ENCODE measurements around the gene SH3YL1.

SH3YL1 gene, protein sequence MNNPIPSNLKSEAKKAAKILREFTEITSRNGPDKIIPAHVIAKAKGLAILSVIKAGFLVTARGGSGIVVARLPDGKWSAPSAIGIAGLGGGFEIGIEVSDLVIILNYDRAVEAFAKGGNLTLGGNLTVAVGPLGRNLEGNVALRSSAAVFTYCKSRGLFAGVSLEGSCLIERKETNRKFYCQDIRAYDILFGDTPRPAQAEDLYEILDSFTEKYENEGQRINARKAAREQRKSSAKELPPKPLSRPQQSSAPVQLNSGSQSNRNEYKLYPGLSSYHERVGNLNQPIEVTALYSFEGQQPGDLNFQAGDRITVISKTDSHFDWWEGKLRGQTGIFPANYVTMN

DNA sequence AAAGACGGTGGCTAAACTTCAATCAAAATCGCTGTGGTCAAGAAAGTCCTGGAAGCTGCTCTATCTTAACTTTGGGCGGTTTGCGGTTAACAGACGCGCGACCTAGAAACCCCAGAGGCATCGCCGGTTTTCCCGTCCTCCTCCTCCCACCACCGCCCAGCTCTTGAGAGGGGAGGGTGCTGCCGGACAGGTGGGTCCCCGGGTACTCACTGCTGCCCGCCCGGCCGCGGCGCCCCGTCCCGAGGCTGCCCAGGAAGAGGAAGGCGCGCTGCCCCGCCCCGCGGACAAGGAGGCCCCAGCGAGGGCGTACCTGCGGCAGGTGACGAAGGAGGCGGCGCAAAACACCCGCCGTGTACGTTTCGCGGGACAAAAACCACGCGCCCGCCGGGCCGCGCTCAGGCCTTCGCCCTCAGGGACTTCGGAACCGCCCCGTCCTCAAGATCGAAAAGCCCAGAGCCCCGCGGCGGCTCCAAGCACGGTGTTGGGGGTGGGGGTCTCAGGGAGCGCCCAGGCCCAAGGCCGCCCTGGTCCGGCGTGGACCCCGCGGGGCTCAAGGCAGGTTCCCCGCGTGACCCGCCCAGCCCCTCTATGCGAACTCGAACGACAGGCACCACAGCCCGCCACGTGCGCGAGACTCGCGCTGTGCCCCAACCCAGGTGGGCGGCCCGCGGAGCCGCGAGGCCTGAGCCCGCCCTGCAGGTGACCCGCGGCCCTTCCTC lies at the start of gene SH3YL1:
TSS of gene SH3YL1 (minus strand) at position 259 of the 719 bp plus-strand sequence. CDS start at position 211, 48 bp downstream.
- peak; percentile 25 to 42 (median 39) for DNase-seq (ENCODE audit: low read depth in 3 of 3)

DNA sequence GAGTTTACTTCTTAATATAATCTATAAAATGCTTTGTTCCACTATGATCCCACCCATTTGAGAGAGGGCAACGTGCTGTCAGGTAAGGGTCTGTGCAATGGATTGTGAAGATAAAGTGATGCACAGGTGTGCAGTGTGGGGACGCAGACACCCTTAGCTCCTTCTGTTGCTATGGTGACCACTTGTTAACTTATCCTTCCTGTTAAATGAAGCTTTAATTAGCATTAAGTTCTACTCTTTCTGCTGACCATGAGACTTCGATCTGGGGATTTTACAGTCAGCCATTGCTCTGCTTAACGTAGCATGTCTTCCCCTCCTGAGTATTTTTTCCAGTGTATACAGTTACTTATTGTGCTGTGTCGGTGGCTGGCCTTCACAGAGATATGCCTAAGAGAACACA lies 47.2 kb upstream of the SH3YL1 start:
- DNase-seq (ENCODE audit: low read depth in 3 of 3), result no peak

DNA sequence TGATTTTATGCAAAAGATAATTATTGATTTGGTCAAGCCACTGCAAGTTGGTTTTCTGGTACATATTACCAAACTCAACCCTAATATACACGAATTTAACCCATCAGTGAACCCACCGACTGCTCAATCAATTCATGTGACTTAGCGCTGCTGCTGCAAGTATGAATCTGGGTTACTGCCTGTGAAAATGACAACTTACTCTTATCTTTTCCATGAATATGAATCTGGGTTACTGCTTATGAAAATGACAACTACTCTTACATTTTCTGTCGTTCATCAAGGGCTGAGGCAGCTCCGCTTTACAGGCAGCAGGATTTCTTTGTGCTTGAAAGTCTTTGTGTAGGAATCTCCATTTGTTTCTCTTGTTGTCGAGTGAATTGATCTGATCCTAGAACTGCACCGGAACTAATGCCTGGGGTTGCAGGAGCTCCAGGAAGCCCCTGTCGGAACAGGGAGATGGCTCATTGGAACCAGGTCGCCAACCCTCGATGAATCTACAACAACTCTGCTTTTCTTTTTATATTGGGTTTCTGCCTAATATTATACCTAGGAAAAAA lies 46.2 kb upstream of the SH3YL1 start:
- no peak for DNase-seq (ENCODE audit: low read depth in 3 of 3)

DNA sequence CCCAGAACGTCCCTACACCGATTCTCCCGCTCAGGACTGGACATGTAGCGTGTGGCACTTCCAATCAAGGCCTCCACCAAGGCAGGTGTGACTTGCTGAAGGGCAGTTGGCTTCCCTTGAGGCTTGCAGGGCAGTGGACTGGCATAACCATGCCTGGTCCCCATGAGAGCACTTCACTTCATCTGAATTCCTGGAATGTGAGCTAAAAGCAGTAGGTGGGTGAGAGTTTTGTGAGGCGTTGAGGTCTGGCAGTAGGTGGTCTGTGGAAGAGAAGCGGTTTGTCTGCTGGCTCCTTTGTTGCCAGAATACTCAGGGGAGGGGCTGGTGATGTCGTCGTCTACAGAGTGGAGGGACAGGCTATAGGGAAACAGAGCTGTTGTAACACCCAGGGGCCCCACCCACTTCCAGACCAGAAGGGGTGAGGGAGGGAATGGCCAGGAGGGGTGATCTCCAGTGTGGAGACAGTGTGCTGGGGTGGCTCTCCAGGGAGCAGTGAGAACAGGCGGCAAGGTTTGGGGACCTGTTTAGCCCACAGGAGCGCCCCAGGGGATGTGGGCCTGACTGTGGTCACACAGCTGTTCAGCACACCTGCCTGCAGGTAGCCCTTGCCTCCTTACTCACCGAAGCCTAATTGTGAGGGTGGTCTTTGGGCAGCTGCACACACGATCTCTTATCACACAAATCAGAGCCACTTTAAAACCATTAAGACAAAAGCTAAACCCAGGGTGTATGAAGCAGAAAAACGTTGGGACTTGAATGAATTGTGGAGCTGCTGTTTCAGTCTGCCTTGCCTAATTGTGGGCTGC lies 45.5 kb upstream of the SH3YL1 start:
- DNase-seq (ENCODE audit: low read depth in 3 of 3), result no peak

DNA sequence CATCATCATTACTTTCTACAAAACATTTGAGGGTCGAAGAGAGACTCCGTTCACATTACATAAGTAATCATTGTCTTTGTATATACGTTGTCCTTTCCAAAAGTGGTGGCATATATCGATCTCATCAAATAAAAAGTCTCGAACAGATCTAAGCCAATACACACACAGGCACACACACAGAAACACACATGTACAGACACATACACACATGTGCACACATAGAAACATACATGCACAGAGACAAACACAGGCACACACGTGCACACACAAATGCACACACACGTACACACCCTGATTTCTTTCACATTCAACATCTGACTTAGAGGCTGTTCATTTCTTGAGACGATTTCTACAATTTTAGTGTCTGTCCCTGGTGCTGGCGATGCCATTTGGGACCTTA lies 41.5 kb upstream of the SH3YL1 start:
- no peak for DNase-seq (ENCODE audit: low read depth in 3 of 3)

DNA sequence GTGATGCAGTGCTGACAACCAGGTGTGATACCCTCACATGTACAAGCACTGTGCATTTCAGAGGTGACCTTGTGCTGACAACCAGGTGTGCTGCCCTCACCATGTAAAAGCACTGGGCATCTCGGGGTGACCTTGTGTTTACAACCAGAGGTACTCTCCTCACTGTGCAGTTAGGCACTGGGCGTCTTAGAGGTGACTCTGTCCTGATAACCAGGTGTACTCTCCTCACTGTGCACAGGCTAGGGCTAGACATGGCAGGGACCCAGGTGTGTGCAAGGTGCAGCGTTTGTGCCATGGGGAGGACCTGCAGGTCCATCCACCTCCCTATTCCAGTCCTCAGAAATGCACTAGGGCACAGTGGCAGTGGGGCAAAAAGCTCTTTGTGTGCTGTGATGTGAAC lies 32.5 kb upstream of the SH3YL1 start:
- no peak for DNase-seq (ENCODE audit: low read depth in 3 of 3)

DNA sequence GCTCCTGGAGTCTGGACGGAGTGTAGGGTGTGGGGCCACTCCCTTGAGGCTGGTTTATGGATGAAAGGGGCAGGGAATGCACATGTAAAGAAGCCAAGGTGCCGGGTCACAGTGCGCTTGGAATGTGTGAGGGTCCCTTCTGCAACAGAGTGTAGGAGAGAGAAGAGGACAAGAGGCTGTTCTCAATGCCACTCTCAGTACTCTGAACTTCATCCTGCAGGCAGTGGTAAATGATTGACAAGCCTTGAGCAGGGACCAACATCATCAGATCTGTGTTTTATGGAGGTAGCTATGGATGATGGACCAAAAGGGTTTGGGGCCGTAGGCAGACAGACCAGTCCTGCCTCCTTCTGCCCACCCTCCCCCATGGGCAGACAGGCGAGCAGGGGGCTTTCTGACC lies 31.3 kb upstream of the SH3YL1 start:
- DNase-seq (ENCODE audit: low read depth in 3 of 3), result no peak

DNA sequence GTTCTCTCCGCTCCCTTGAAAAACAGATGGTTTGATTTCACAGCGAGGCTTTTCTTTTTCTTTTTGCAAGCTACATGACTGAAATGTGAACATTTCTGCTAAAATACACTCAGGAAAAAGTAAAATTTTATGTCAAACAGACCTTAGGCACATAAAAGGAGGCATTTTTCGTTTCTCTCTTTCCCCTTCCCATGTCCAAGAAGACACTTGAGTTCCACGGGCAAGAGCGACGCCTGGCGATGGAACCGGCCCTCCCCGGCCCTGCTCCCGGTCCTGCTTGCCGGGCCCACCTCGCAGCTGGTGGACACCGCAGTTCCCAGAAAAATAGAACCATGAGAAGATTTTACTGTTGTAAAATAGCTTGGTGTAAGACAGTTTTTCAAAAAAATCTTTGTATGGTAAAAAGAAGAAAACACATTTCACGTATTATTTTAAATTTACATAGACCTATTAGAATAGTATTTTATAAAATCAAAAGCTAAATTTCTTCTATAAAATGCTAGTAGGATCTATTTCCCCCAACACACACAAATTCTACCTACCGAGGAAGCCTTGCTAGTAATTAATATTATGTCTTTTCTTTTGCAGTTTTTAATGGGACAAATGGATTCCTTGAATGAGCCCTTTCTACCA lies 26.4 kb upstream of the SH3YL1 start:
- DNase-seq (ENCODE audit: low read depth in 3 of 3), result peak in 2 of 3 experiments; percentile 12 to 33

DNA sequence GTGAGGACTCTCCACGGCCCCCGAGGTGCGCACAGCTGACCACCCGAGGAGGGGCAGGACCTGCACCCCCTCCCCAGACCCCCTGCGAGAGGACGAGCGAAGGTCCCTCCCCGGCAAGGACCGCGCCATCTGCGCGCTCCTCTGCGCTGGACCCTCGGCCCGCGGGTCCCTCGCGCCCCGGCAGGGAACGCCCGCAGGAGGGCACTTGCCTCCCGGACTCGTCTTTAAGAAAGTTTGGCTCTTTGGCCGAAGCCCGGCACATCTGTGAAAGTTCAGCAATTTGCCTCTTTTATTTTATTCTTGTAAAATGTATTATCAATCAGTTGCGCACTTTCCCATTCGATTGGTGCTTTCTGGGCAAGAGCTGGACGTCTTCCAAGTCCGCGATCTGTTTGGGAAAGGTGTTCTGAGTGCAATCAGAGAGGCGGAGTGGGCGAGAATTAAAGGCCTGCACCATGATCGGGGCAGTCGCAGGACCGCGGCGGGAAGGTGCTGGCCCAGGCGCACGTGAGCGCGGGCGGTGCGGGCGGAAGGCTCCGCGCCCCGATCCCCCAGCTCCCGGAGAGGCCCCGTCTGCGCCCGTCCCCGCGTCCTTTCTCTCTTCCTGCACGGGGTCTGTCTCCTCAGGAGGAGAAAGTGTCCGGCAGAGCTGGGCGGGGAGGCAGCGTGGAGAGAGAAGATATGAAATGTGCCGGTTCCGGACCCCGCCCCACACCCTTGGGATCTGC lies 25.7 kb upstream of the SH3YL1 start:
- no peak for DNase-seq (ENCODE audit: low read depth in 3 of 3)

DNA sequence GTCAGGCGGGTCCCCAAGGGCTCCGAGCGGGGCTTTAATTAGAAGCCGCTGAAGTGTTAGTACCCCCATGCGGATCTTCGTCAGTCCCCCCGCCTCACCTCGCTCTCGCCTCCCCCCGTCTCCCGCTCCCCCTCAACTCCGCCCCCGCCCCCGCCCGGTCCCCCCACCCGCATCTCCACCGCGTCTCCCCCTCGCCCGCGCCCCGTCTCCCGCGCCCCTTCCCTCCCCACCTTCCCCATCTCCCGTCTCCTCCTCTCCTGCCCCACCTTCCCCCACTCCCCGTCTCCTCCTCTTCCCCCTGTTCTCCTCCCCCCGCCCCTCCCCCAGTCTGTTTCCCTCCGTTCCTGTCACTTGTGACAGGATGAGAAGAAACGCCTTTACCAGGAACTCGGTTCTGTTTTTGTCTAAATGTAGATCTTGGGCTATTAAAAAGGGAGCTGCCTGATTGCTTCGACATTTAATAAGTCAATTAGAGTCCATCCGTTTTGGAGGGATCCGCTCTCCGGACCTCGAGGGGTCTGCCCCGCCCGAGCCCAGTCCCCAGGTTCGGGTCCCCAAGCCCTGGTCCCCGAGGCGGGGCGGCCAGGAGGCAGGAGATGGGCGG lies 25.0 kb upstream of the SH3YL1 start:
- no peak for DNase-seq (ENCODE audit: low read depth in 3 of 3)

DNA sequence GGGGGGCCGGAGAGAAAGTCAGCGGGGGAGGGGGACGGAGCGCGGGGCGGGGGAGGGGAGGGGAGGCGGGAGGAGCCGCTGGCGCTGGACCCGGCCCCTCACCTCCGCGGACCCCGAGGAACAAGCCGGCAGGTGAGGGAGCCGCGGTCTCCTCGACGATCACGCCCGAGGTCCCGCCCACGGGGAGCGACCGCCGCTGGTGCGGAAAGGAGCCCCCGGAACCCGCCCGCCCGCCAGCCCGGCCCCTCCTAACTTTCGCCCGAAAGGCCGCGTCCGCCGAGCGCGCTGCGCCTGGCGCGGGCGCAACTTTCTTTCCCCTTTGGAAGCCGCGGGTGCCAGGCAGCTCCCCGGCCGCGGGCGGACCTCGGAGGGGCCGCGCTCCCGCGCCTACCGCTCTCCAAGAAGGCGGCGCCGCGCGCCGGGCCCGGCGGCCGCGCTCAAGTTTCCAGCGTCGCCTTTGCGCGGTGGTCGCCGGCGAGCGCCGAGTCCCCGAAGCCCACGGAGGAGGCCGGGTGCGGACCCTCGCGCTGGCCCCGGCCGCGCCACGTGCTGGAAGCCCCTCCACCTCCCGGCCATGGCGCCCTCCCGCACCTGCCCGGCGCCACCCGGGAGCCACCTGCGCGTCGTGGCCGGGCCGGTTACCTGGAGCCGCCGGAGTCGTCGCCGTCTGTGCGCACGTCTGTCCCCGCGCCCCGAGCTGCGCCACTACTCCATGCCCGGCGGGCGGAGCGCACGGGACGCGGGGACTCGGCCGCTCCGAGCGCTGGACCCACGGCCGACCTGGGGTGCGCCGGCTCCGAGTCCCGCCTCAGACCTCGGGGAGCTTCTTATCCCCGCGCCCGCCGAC lies 24.3 kb upstream of the SH3YL1 start, which contains the start of gene ALKAL2:
TSS of gene ALKAL2 (minus strand) at position 181 of the 847 bp plus-strand sequence. CDS start 256 bp downstream, outside the sequence.
- no peak for DNase-seq (ENCODE audit: low read depth in 3 of 3)

DNA sequence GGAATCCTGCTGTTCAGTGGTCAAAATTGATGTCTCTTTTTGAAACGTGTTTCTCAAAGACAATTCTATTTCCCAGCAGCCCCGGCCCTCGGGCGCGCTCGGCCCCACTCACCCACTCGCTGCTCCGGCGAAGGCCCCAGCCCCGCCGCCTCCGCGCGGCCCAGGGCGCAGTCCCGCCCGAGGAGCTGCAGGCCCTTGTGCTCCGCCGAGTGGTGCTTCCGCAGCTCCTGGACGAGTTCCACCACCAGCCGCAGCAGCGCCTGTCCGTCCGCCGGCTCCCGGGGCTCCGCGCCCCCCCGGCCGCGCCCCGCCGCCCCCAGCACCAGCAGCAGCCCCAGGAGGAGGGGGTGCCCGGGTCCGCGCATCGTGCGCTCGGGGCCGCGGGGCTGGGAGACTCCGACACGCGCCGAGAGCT lies 23.6 kb upstream of the SH3YL1 start:
- no peak for DNase-seq (ENCODE audit: low read depth in 3 of 3)

DNA sequence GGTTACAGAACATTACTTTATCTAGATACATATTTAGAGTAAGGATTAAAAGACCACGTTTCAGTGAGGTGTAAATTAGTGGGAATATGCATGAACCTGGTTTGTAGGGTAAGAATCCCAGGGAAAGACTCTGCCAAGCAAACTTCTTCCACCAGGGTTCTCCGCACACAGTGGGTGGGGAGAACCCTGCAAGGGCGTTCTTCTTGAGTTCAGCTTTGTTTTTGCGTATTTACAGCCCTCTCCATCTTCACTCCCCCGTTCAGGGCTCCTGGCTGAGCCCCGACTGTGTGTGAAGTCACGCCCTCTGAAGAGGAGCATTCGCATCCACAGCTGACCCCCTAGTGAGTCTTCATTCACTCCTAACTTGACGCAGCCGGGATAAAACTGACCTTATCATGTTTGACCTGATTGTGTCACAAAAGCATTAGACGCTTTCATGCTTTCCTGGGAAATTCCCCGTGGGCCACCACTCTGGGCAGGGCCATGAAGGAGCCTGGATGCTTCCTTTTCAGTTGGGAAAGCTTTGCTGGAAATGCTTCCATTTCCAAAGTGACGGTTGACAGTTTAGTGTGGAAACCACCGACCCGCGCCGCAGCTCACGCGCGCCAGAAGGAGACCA lies 23.1 kb upstream of the SH3YL1 start:
- no peak for DNase-seq (ENCODE audit: low read depth in 3 of 3)

DNA sequence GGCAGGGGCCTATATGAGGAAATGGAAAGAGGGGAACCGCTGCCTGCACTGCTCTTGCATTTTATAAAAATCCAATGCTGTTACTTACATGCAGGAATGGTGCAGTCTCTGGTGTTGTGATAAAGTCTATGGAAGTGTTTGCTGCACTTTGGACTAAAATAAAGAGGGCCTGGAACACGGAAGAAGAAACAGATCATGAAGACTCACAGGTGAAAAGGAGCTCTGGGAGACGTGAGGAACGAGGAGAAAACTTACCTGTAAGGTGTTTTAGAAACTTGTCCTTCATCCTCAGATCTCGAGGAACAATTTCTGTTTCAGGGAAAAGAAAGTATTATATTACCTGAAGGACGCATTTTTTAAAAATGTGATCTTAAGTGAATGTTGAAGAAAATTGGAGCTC lies 22.2 kb upstream of the SH3YL1 start:
- no peak for DNase-seq (ENCODE audit: low read depth in 3 of 3)

DNA sequence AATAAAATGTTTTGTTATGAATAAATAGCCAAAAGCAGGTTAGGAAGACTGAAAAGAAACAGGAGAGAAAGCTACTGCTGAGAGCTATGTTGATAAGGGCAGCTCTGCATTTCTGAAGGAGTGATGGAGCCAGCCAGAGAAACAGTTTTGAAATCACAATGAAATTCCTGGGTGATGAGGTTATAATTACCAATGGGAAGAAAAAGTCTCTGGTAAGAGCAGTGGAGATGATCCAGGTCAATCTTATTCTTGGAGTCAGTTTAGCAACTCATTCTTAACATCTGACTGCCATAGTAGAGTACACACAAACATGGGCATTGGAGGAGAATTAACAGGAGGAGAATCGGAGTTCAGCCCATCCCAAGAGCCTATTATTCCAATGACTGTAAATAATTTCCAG lies 21.7 kb upstream of the SH3YL1 start:
- DNase-seq (ENCODE audit: low read depth in 3 of 3), result no peak

DNA sequence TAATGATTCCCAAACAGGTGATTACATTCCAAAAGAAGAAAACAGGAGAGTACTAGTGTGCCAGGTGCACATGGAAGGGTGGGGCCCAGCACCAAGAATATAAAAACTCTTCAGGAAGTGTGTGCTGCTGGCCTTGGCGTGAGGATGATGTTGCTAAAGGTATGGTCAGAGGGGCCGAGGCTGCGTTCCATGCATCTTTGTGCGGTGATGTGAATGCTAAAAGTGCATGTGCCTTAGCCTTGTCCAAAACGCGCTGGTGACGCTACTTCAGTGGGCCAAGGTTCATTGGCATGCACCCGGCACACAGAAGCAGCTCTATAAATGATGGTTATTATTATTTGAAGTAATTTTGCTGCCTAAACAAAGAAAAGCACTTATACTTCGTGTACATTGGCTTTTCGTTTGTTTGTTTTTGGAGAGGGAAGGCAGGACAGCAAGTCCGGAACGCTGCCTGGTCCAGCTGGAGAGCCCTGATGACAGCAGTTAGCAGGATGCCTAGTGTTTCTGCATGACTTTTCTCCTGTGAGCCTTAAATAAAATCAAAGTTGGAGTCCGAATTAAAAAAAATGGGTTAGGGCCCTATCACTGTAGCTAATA lies 21.2 kb upstream of the SH3YL1 start:
- no peak for DNase-seq (ENCODE audit: low read depth in 3 of 3)

DNA sequence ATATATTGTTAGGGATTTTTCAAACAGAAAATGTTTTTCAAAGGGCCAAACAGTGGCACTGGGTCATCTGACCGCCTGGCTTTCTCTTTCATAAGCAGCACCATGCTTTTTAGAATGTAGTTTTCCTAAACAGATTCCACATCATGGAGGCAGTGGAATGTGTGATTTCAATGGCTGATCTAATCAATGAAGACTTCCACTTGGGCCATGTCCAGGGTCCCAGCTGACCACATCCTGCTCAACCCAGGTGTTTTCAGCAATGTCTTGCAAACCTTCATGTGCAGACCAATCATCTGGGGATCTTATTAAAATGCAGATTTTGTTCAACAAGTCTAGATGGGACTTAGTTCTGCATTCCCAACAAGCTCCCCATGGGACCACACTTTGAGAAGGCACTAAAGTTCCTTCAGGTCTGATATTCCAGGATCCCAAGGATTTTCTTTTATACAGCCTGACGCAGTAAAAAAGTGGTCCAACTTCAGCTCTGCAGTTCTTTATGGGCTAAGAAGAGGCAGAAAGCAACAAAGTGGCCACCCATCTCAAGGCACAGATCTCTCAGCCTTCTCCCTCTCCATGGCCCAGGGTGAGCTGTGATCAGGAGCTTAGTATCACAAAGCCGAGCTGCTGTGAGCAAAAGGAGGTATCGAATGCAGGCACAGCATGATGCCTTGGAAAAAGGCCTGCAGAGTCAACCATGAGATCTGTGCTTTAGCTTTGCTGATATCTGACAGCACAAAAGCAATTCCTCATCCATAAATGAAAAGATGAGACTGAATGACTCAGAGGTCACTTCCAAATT lies 20.4 kb upstream of the SH3YL1 start:
- DNase-seq (ENCODE audit: low read depth in 3 of 3), result no peak

All from stimulated activated CD4-positive, alpha-beta T cell treated with anti-CD3 and anti-CD28 coated beads, TNF-alpha, amount 100 ng/mL, for 4 hours (primary cell).